Osteoblast (primary cell): ENCODE data around the gene LHX6. TPM values are rescaled to one million over a fixed set of nuclear protein-coding genes. Genes with fewer than 3 reads are reported as not detected.

Experiments used
- DNase-seq: peaks from one replicate; pipeline ENCODE4 v3.0.0; 2011; ENCODE audit warnings: low spot score, mixed read lengths; ENCODE audit not compliant: insufficient read length; ENCODE audit errors: missing footprints
- H2AFZ ChIP-seq: 2 replicates; pipeline ENCODE4 v1.6.0; 2011; ENCODE audit warnings: mild to moderate bottlenecking, low read length
- H3K27ac ChIP-seq: 2 replicates; pipeline ENCODE4 v1.5.1; 2011; ENCODE audit warnings: mild to moderate bottlenecking, low read depth, low read length, moderate library complexity
- H3K27me3 ChIP-seq: 2 replicates; pipeline ENCODE4 v1.6.0; 2012; ENCODE audit warnings: mild to moderate bottlenecking, control low read depth, inconsistent platforms, low read length, moderate library complexity; ENCODE audit not compliant: insufficient read depth
- H3K36me3 ChIP-seq: 2 replicates; pipeline ENCODE4 v1.5.1; 2011; ENCODE audit warnings: mild to moderate bottlenecking, low read length, control low read depth, moderate library complexity; ENCODE audit not compliant: insufficient read depth
- H3K4me1 ChIP-seq: 2 replicates; pipeline ENCODE4 v1.5.1; 2011; ENCODE audit warnings: mild to moderate bottlenecking, low read length, control low read depth, moderate library complexity; ENCODE audit not compliant: insufficient read depth
- H3K4me2 ChIP-seq: 2 replicates; pipeline ENCODE4 v1.6.0; 2011; ENCODE audit warnings: mild to moderate bottlenecking, low read length; ENCODE audit not compliant: insufficient read depth
- H3K4me3 ChIP-seq: fragments of 200-600 bp; sonication (generic); 3 replicates; pipeline ENCODE4 v1.5.1; 2012; ENCODE audit warnings: mild to moderate bottlenecking, low read length, inconsistent platforms; ENCODE audit not compliant: insufficient read depth
- H3K79me2 ChIP-seq: 2 replicates; pipeline ENCODE4 v1.6.0; 2012; ENCODE audit warnings: mild to moderate bottlenecking, low read length, control low read depth, inconsistent platforms; ENCODE audit not compliant: insufficient read depth
- H3K9me3 ChIP-seq: 2 replicates; pipeline ENCODE4 v1.5.1; 2011; ENCODE audit warnings: low read depth, low read length, control low read depth
- H4K20me1 ChIP-seq: 2 replicates; pipeline ENCODE4 v1.6.0; 2012; ENCODE audit warnings: mild to moderate bottlenecking, low read length, control low read depth; ENCODE audit not compliant: insufficient read depth
- total RNA-seq: library from RNA; depleted of rRNA; stranded (reverse); fragments of >200 nt; gene quantifications from 2 replicates; pipeline ENCODE4 v1.2.3, GENCODE V29; 2012
- TF ChIP-seq, protein P1 (sequence below): IDR thresholded peaks from 2 replicates; pipeline ENCODE4 v1.5.1; 2011; ENCODE audit warnings: mild to moderate bottlenecking, low read depth, low read length, moderate library complexity; ENCODE audit errors: extremely low read depth

Gene LHX6
- total RNA-seq, 1 donor: not detected

DNA sequence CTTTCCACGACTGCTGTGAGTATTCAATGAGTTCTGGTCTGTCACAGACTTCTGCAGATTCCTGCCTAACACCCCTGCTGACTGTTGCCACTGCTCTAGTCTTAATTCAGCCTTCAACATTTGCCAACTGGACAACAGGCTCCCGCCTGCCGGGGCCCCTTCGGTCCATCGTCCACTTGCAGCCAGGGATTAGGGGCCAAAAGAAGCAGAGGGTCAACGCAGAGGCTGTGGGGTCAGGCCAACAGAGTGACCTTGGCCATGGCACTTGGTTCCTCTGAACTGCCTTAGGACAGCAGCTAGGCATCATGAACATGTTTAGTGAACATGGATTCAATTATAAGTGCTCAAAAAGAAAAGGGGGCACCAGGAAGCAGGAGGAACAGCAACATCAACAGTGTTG lies 40.4 kb downstream of the LHX6 start:
- Histone ChIP-seq H3K4me1 (no peaks in the 10 kb centered on the region), H3K27ac (no peak overlapping the region), H3K79me2 (no peaks in the 10 kb centered on the region), H3K4me2 (no peak overlapping the region), H3K36me3 (no peaks in the 10 kb centered on the region), H3K9me3 (no peaks in the 10 kb centered on the region), H4K20me1 (no peaks in the 10 kb centered on the region), H2AFZ (no peak overlapping the region), H3K27me3 (peaks cover 14% of the 10 kb centered on the region), H3K4me3 (no peak overlapping the region)
- TF ChIP-seq, protein P1, sequence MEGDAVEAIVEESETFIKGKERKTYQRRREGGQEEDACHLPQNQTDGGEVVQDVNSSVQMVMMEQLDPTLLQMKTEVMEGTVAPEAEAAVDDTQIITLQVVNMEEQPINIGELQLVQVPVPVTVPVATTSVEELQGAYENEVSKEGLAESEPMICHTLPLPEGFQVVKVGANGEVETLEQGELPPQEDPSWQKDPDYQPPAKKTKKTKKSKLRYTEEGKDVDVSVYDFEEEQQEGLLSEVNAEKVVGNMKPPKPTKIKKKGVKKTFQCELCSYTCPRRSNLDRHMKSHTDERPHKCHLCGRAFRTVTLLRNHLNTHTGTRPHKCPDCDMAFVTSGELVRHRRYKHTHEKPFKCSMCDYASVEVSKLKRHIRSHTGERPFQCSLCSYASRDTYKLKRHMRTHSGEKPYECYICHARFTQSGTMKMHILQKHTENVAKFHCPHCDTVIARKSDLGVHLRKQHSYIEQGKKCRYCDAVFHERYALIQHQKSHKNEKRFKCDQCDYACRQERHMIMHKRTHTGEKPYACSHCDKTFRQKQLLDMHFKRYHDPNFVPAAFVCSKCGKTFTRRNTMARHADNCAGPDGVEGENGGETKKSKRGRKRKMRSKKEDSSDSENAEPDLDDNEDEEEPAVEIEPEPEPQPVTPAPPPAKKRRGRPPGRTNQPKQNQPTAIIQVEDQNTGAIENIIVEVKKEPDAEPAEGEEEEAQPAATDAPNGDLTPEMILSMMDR: no peak
- peak; percentile 31 for DNase-seq

DNA sequence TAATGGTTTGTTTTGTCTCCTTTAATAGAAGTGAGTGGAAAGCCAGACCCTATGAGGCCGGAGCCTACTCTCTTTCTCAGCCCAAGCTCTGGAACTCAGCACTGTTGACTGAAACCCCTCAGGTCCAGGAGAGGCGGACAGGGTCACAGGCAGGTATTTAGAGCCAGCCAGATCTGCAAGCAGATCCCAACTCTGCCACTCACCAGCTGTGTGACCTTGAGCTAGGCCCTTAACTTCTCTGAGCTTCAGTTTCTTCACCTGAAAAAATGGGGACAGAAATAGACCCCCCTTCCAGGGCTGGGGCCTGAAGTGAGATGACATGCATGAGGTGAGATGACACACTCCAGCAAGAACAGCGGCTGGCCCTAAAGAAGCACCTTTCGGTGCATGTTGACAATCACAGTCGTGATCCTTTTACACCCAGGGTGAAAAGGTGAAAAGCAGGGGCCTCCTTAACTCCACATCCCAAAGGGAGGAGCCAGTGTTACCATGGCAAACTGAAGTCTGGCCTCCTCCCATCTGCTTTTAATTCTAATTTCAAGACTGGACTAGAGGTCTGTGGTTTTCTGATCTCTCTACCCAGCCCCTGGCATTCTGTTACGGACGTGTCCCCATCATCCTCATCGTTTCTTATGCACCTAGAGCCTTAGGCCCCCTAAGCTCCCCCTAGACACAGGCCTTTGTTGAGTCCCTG lies 41.8 kb downstream of the LHX6 start:
- H3K4me2 ChIP-seq: no peak overlapping the region
- TF ChIP-seq, protein P1: no peak
- H3K4me1 ChIP-seq: no peaks in the 10 kb centered on the region
- no peaks in the 10 kb centered on the region for H4K20me1 ChIP-seq
- H3K4me3 ChIP-seq: no peak overlapping the region
- no peak overlapping the region for H3K27ac ChIP-seq
- no peaks in the 10 kb centered on the region for H3K79me2 ChIP-seq
- peak; percentile 15 for DNase-seq
- no peak overlapping the region for H2AFZ ChIP-seq
- peaks cover 26% of the 10 kb centered on the region for H3K27me3 ChIP-seq
- no peaks in the 10 kb centered on the region for H3K36me3 ChIP-seq
- H3K9me3 ChIP-seq: no peaks in the 10 kb centered on the region

DNA sequence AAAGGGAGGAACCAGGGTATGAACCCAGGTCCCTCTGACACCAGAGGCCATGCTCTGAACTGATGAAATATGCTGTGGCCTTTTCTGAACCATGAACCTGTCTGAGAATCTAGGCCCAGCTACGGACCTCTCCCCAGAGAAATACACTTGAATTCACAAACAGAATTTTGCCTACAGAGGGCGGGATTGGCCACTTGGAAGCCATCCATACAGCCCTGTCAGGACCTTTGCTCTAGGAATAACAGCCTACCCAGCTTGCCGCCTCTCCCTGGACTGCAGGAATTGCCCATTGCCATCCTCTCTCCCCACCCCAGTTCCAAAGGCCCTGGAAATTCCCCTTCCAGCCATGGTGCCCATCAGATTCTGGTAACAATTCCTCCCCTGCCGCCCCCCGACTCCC lies 42.5 kb downstream of the LHX6 start:
- TF ChIP-seq, protein P1: no peak
- DNase-seq: peak; percentile 18

DNA sequence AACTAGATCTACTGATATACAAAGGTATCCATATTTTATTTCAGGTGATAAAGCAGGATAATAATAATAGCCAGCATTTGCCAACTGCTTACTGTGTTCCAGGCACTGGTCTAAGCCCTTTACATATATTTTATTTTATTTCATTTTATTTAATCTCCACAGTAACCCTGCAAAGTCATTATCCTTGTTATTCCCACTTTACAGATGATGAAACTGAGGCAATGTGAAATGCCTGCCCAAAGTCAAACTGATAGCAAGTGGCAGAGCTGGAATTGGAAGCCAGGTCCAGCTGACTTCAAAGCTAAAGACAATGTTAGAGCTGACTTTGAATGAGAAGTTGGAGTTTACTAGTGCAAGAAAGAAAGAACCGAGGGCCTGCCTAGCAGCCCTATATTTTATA lies 44.2 kb downstream of the LHX6 start:
- Histone ChIP-seq H3K4me2 (no peak overlapping the region), H3K27me3 (peaks cover 27% of the 10 kb centered on the region), H3K4me3 (no peak overlapping the region), H3K9me3 (no peaks in the 10 kb centered on the region), H3K79me2 (no peaks in the 10 kb centered on the region), H2AFZ (no peak overlapping the region), H4K20me1 (no peaks in the 10 kb centered on the region), H3K4me1 (peaks cover 14% of the 10 kb centered on the region), H3K27ac (no peak overlapping the region), H3K36me3 (no peaks in the 10 kb centered on the region)
- no peak for DNase-seq
- TF ChIP-seq, protein P1: no peak

More for the DNA sequence above, 42.5 kb downstream of the LHX6 start:
- H3K27me3 ChIP-seq: peaks cover 27% of the 10 kb centered on the region
- H3K4me3 ChIP-seq: no peak overlapping the region
- H3K4me2 ChIP-seq: no peak overlapping the region
- H4K20me1 ChIP-seq: no peaks in the 10 kb centered on the region
- no peaks in the 10 kb centered on the region for H3K36me3 ChIP-seq
- H3K27ac ChIP-seq: no peak overlapping the region
- H2AFZ ChIP-seq: no peak overlapping the region
- no peaks in the 10 kb centered on the region for H3K9me3 ChIP-seq
- H3K79me2 ChIP-seq: no peaks in the 10 kb centered on the region
- H3K4me1 ChIP-seq: no peaks in the 10 kb centered on the region
